HG02763 (cell line): ENCODE measurements around the gene EMC10.

Experiments used
- ATAC-seq: cut with Tn5 transposase; IDR thresholded peaks from one replicate; pipeline ENCODE4 v1.9.1; 2021; ENCODE audit warnings: mild to moderate bottlenecking, moderate library complexity; ENCODE audit not compliant: unreplicated experiment

EMC10 gene

DNA sequence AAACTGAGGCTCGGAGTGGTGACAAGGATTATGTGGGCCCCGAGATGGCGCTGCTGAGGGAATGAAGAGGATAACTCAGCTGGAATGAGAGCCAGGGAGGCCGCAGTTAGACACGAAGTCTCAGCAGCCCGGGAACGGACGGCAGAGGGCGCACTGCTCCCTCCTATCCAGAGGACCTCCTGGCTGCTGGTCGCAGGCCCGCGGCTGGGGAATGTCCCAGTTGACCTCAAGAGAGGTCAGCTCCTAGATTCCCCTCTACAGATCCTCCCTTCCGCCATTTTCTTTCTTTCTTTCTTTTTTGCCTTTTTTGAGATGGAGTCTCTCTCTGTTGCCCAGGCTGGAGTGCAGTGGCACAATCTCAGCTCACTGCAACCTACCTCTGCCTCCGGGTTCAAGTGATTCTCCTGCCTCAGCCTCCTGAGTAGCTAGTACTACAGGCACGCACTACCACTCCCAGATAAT is 61.5 kb downstream of the EMC10 start:
- no peak for ATAC-seq
